Heart right ventricle (tissue), 16 donors: ENCODE results near the gene ANKRD36B. TPM values are rescaled to one million over a fixed set of nuclear protein-coding genes. Genes with fewer than 3 reads are reported as not detected.
"Not testable (repeated sequence)": the region's sequence is repeated elsewhere in the genome, so short reads cannot be mapped to it uniquely, and the experiment has no call there.

Experiments
- ATAC-seq, 8 donors: fragments of 200-7000 bp; cut with Tn5 transposase; one replicate each; pipeline ENCODE4 v1.9.1; 2020; ENCODE audit warnings: mild to moderate bottlenecking in 8 of 8, moderate library complexity in 8 of 8, moderate number of reproducible peaks in 1 of 8
- DNase-seq, 2 donors: peaks; one replicate each; pipeline ENCODE4 v3.0.0-alpha.2; 2020
- H3K27ac ChIP-seq, 10 donors: fragments of 200-600 bp; sonication (generic) in 2 of 10; one replicate each; pipeline versions ENCODE4 v1.5.0 to v1.8.0; 2020 to 2022; ENCODE audit warnings: mild to moderate bottlenecking in 3 of 10
- H3K27me3 ChIP-seq, 7 donors: fragments of 200-600 bp; one replicate each; pipeline ENCODE4 v1.8.0; 2021 to 2022; ENCODE audit warnings: mild to moderate bottlenecking in 2 of 7
- H3K36me3 ChIP-seq, 9 donors: fragments of 200-600 bp; sonication (generic) in 1 of 9; one replicate each; pipeline versions ENCODE4 v1.5.0 to v1.8.0; 2020 to 2022; ENCODE audit warnings: mild to moderate bottlenecking in 2 of 9
- H3K4me1 ChIP-seq, 9 donors: fragments of 200-600 bp; sonication (generic) in 1 of 9; one replicate each; pipeline versions ENCODE4 v1.5.0 to v1.8.0; 2020 to 2022; ENCODE audit warnings: mild to moderate bottlenecking in 4 of 9
- H3K4me3 ChIP-seq, 10 donors: fragments of 200-600 bp; sonication (generic) in 2 of 10; one replicate each; pipeline versions ENCODE4 v1.5.0 to v1.8.0; 2020 to 2022; ENCODE audit warnings: mild to moderate bottlenecking in 7 of 10, moderate library complexity in 2 of 10
- H3K9me3 ChIP-seq, 11 donors: fragments of 200-600 bp in 10 of 11; sonication (generic) in 2 of 11; one replicate each; pipeline versions ENCODE4 v1.5.0 to v1.8.0; 2013 to 2022; ENCODE audit warnings: mild to moderate bottlenecking in 2 of 11, control low read depth in 1 of 11, moderate library complexity in 1 of 11
- WGBS, 2 donors: extraction: QIAGEN DNeasy Blood & Tissue Kit; methylation state at CpG; one replicate each; pipeline ENCODE4 v1.1.7; 2013; ENCODE audit warnings: inconsistent platforms in 1 of 2; 5-methylcytosine and 5-hydroxymethylcytosine counted together
- intact Hi-C, 10 donors: fragments of 100-400 bp; cut with DNase I; formaldehyde crosslinking; loops; one replicate each; pipeline versions ENCODE4 v1.11.1 to v1.14.2; 2022
- polyA plus RNA-seq, 2 donors: library from polyadenylated mRNA; stranded (reverse); fragments of 200-250 nt; gene quantifications; one replicate each; pipeline ENCODE4 v1.2.3, GENCODE V29; 2013
- total RNA-seq, 10 donors: library from RNA; stranded (reverse); fragmentation: NEBNext Ultra II Directional in 3 of 10; extraction: Animal tissue kit (Norgen Biotek cat#: 25700) in 3 of 10; gene quantifications; one replicate each; pipeline versions ENCODE4 v1.2.1 to v1.2.4, GENCODE V29; 2021 to 2023
- TF ChIP-seq, protein P1 (sequence below), 9 donors: fragments of 200-600 bp; sonication (generic) in 2 of 9; IDR thresholded peaks; one replicate each; pipeline versions ENCODE4 v1.5.0 to v1.8.0; 2021 to 2022; ENCODE audit warnings: antibody characterized with exemption in 9 of 9, mild to moderate bottlenecking in 5 of 9, moderate library complexity in 1 of 9
- donor health status: Arrhythmogenic right ventricular cardiomyopathy.
- donor health status: ischemic (EF 13 %, LVEDD 7.1; RV severe dilation, severe dysfunction).
- donor health status: healthy with polysubstance abuse.
- donor health status: DM: no; HTN: yes; CAD: no.
- donor health status: DM: no; HTN: no; CAD: no.
- donor health status: ischemic (EF 25% LVEDD 6.9; RV normal size, moderate dysfunction).
- donor health status: ischemic (EF 25% LVEDD 5.7; RV mildly dilated, moderate dysfunction).
- donor health status: healthy.
- donor health status: DM: yes; HTN: yes; CAD: no.
- donor health status: Ischemic cardiomyopathy.
- donor health status: ischemic (EF 35%, LVEDD 5.7; RV mildly dilated, moderate dysfunction).
- donor health status: nonischemic (EF 11% LVEDD 7.7; RV severe dilation, severe dysfunction).
- donor health status: DM: yes; HTN: yes; CAD: no.
- donor health status: PGD.
- donor health status: ischemic (EF 29% LVEDD 5.4; RV normal size, mild dysfunction).
- donor health status: nonischemic (EF 23%, LVEDD 6.1; RV moderate dilation, normal function).

ANKRD36B gene
- total and polyA plus RNA-seq, 12 donors, result 0.80 to 20.5 (median 4.1) TPM

DNA sequence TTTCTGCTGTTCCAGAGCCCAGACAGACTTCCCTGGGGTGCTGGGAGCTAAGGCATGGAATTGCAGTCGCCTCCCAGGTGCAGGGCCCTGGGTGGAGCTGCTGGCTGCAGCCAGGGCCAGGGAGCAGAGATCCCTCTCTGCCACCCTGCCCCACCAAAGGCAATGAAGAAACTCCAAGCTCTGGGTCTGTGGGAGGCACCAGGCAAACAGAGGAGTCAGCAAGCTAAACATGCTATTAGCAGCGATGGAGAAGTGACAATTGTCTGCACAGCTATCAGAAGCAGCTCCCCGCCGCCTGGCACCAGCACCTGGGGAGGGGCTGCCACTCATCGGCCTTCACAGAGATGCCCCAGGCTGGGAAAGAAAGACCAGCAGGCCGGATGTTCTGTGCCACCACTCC, 28.2 kb upstream of the ANKRD36B start:
- Histone ChIP-seq H3K27me3 (no peaks in the 10 kb centered on the region), H3K27ac (no peak overlapping the region), H3K4me1 (no peaks in the 10 kb centered on the region), H3K4me3 (no peak overlapping the region), H3K36me3 (no peaks in the 10 kb centered on the region), H3K9me3 (no peaks in the 10 kb centered on the region)
- WGBS, 2 donors, result 90 to 94% methylated on average over 4 to 6 of the region's 6 CpGs
- DNase-seq (no peak), ATAC-seq (no peak)
- intact Hi-C loops, result no loop called here
- TF ChIP-seq, protein P1, sequence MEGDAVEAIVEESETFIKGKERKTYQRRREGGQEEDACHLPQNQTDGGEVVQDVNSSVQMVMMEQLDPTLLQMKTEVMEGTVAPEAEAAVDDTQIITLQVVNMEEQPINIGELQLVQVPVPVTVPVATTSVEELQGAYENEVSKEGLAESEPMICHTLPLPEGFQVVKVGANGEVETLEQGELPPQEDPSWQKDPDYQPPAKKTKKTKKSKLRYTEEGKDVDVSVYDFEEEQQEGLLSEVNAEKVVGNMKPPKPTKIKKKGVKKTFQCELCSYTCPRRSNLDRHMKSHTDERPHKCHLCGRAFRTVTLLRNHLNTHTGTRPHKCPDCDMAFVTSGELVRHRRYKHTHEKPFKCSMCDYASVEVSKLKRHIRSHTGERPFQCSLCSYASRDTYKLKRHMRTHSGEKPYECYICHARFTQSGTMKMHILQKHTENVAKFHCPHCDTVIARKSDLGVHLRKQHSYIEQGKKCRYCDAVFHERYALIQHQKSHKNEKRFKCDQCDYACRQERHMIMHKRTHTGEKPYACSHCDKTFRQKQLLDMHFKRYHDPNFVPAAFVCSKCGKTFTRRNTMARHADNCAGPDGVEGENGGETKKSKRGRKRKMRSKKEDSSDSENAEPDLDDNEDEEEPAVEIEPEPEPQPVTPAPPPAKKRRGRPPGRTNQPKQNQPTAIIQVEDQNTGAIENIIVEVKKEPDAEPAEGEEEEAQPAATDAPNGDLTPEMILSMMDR (IDR thresholded peaks at IDR 0.05), result no peak

DNA sequence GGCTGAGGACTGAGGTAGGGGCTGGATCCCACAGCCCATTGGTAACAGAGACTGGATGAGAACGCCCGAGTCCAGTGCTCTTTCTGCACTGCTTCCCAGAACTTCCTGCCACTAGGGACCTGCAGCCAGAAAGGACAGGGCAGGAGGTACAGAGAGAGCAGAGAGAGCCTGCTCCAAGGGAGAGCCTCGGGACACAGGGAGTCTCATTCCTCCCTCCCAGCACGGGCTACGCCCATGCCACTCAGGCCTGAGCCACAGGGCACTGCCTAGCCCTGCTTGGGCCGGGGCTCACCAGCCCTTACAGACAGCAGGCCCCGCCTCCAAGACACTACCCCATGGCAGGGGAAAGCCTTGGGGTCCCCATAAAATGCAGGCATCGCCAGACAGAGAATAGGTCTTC, 26.1 kb upstream of the ANKRD36B start:
- ATAC-seq, result peak in 5 of 8 donors; percentile 27 to 73 (median 31)
- WGBS, 2 donors, result 88% methylated on average over 1 of the region's 8 CpGs; no CpG with 5 or more reads in 1 of the 2 donors
- H3K4me1 ChIP-seq, H3K27me3 ChIP-seq, H3K9me3 ChIP-seq, H3K4me3 ChIP-seq, H3K36me3 ChIP-seq, intact Hi-C loops, H3K27ac ChIP-seq, DNase-seq: not testable (repeated sequence)

DNA sequence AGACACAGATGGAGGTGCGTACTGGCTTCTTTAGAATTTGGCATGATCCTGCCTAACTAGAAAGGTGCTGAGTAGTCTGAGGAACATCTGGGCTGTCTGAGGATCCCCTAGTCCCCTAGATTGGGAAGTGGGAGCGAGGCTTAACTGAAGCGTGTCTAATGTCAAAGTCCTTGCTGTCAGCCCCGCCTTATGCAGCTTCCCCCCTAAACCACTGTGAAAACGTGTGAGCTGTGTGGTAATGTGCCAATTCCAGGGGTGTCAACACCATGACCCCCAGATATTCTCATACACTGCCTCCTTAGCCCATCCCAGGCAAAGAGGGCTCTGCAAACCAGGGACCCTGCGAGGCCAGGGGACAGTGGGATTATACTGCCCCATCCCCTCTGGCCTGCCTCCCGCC, 22.2 kb upstream of the ANKRD36B start:
- intact Hi-C loops, ATAC-seq, H3K27ac ChIP-seq, H3K36me3 ChIP-seq, H3K4me3 ChIP-seq, DNase-seq, H3K27me3 ChIP-seq, H3K9me3 ChIP-seq, H3K4me1 ChIP-seq: not testable (repeated sequence)
- 33 to 65% methylated on average over 1 to 2 of the region's 7 CpGs for WGBS, 2 donors

DNA sequence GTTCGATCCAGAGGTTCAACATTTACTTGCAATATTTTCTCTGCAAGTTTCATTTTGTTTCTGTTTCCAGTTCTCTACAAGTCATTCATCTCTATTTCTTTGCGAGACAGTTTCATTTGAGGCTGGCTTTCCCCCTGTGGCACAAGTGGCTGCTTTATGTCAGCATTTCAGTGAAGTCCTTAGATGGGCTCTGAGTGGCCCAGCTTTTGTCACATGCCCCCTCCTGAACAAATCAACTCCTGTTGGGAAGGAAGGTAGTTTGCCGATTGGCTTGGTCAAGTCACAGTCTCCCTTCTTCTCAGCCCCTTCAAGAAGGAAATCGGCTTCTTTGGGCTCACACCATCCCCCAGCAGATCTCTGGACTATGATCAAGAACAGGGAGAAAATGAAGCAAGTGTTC, 19.1 kb upstream of the ANKRD36B start:
- H3K36me3 ChIP-seq, H3K4me1 ChIP-seq, intact Hi-C loops, DNase-seq, H3K27ac ChIP-seq, ATAC-seq, H3K9me3 ChIP-seq, H3K4me3 ChIP-seq, H3K27me3 ChIP-seq: not testable (repeated sequence)
- 85 to 92% methylated on average over 3 to 4 of the region's 4 CpGs for WGBS, 2 donors

DNA sequence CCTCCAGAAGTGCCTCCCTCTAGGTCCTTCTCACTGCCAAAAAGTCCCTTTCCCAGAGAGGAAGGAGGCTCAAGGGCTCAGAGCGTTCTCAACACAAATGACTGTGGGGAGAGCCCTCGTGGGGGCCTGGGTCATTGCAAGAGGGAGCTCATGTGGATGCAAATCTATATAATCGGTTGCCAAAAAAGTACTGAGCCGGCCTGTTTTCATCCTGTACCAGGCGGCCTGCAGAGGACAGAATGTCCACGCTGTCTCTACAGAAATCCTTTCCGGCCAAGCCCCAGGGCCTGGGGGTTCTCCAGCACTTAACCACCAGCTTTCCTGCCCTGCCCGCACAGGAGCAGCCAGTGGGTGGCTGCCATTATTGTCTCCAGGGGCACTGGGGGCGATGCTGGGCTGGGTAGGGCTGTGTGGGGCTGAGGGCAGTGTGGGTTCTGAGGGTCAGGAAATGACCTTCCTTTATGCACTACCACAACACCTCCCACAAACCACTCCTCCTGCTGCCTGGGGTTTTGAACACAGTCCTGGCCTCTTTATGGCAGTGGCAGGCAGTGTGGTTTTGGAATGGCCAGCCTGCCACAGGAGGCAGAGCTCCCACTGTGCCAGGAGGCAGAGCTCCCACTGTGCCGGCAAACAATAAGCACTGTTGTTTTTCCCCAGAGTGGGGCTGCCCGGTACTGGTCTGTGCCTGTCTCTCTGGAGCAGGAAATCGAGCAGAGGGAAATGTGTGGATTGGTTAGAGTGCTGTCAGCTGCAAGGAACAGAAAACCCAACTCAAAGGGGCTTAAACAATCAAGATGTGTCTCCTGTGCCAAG, 16.1 kb upstream of the ANKRD36B start:
- not testable (repeated sequence) for H3K36me3 ChIP-seq
- peak in 7 of 8 donors; percentile 34 to 85 (median 42) for ATAC-seq

DNA sequence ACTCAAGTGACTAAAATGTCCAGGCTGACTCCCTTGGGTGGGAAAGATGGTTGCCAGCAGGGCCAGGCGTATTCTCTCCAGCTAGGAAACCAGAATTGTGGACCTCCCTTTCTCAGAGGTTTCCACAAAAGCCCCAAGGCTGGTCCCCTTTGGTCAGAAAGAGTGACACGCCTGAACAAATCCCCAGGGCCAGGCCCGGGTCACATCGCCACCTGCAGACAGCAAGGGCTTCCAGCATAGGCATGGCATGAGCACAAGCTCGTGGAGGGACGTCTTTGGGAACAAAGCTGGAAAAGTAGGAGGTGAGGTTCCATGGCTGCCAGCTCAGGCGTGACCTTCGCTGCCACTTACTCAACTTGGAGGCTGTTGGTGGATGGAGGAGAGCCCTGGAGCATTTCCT, 15.4 kb upstream of the ANKRD36B start:
- H3K4me1 ChIP-seq, H3K36me3 ChIP-seq, H3K27me3 ChIP-seq, DNase-seq, H3K9me3 ChIP-seq, intact Hi-C loops, H3K27ac ChIP-seq, H3K4me3 ChIP-seq: not testable (repeated sequence)
- peak in 2 of 8 donors; percentile 11 to 18 for ATAC-seq
- WGBS, 2 donors, result 38 to 70% methylated on average over 2 to 4 of the region's 8 CpGs

More for the DNA sequence above, 16.1 kb upstream of the ANKRD36B start:
- DNase-seq, intact Hi-C loops, H3K4me3 ChIP-seq, H3K27ac ChIP-seq, H3K9me3 ChIP-seq, H3K4me1 ChIP-seq, H3K27me3 ChIP-seq: not testable (repeated sequence)
- WGBS, 2 donors, result 43 to 49% methylated on average over 3 to 4 of the region's 12 CpGs

DNA sequence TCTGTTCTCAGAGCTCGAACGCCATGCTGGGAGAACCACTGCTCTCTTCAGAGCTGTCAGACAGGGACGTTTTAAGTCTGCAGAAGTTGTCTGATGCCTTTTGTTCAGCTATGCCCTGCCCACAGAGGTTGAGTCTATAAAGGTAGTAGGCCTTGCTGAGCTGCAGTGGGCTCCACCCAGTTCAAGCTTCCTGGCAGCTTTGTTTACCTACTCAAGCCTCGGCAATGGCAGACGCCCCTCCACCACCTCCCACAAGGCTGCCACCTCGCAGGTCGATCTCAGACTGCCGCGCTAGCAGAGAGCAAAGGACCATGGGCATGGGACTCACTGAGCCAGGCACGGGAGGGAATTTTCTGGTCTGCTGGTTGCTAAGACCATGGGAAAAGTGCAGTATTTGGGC, 11.9 kb upstream of the ANKRD36B start:
- WGBS, 2 donors, result 68 to 79% methylated on average over 7 to 9 of the region's 10 CpGs
- H3K9me3 ChIP-seq, H3K4me1 ChIP-seq, intact Hi-C loops, H3K27ac ChIP-seq, H3K27me3 ChIP-seq, H3K4me3 ChIP-seq, H3K36me3 ChIP-seq, ATAC-seq, DNase-seq: not testable (repeated sequence)

DNA sequence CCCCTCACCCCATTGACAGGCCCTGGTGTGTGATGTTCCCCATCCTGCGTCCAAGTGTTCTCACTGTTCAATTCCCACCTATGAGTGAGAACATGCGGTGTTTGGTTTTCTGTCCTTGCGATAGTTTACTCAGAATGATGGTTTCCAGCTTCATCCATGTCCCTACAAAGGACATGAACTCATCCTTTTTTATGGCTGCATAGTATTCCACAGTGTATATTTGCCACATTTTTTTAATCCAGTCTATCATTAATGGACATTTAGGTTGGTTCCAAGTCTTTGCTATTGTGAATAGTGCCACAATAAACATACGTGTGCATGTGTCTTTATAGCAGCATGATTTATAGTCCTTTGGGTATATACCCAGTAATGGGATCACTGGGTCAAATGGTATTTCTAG, 6.5 kb upstream of the ANKRD36B start:
- not testable (repeated sequence) for H3K9me3 ChIP-seq, H3K4me1 ChIP-seq, H3K4me3 ChIP-seq, DNase-seq, ATAC-seq, H3K27me3 ChIP-seq, H3K27ac ChIP-seq, H3K36me3 ChIP-seq
- WGBS, 2 donors, result 96 to 98% methylated on average over 4 of the region's 4 CpGs
- intact Hi-C loops, result loop anchor here in 3 of 10 donors (10.0 kb wide), 1 partner anchor 99 kb away; no protein-coding TSS in a partner anchor

DNA sequence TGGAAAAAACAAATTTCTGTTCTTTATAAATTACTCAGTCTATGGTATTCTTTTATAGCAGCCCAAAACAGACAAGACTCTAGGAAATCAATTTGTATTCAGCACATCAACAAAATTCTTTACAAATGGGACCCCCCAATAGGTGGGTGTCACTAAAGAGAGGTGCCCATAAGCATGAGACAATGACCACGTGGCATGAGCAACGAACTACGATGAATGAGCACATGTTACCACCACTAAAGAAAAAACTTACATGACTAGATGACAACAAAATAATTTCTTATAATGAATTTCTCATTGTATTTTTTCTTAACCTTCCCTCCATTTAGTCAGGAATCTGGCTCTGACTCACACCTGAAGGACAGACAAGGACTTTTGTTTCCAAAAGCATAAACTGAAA, 3.8 kb upstream of the ANKRD36B start:
- H3K27ac ChIP-seq, ATAC-seq, DNase-seq, H3K36me3 ChIP-seq, H3K4me3 ChIP-seq, H3K4me1 ChIP-seq, H3K27me3 ChIP-seq, H3K9me3 ChIP-seq: not testable (repeated sequence)
- intact Hi-C loops, result loop anchor here in 6 of 10 donors (5.0 to 10.0 kb wide), 3 partner anchors 54 to 104 kb away; partner anchors contain the start of gene COX5B (in 1 of the 6)
- WGBS, 2 donors, result 89 to 91% methylated on average over 3 of the region's 3 CpGs
